ENCODE results near the gene CNNM2. TPM values are rescaled to one million over a fixed set of nuclear protein-coding genes. Genes with fewer than 3 reads are reported as not detected.

CNNM2 gene
- total RNA-seq, 1 donor from 2014 or later = 2.2 TPM

- no peak for DNase-seq (ENCODE audit: low read depth, low spot score)
These were observed 221.7 kb downstream of the CNNM2 start for GRCh38 chr10:103139803-103140202.

Other genes starting within 250 kb of the CNNM2 start
- gene ARL3, start 203.9 kb upstream of the CNNM2 start, total RNA-seq = 5.4 and 6.4 TPM in 2 replicates
- 9.1 and 14.1 TPM in 2 replicates for gene SFXN2, start 203.7 kb upstream of the CNNM2 start, total RNA-seq
- 46.8 and 72.1 TPM in 2 replicates for gene WBP1L, start 174.3 kb upstream of the CNNM2 start, total RNA-seq
- not detected in 2 replicates for gene CYP17A1, start 80.9 kb upstream of the CNNM2 start, total RNA-seq
- 16.6 and 18.8 TPM in 2 replicates for gene BORCS7, start 64.0 kb upstream of the CNNM2 start, total RNA-seq
- 1.4 and 3.0 TPM in 2 replicates for gene AS3MT, start 48.8 kb upstream of the CNNM2 start, total RNA-seq